ENCODE measurements around the gene DENR. TPM values are rescaled to one million over a fixed set of nuclear protein-coding genes. Genes with fewer than 3 reads are reported as not detected.

Gene DENR
- polyA plus RNA-seq, 3 donors: 82.7 to 94.2 (median 92.4) TPM

DNA sequence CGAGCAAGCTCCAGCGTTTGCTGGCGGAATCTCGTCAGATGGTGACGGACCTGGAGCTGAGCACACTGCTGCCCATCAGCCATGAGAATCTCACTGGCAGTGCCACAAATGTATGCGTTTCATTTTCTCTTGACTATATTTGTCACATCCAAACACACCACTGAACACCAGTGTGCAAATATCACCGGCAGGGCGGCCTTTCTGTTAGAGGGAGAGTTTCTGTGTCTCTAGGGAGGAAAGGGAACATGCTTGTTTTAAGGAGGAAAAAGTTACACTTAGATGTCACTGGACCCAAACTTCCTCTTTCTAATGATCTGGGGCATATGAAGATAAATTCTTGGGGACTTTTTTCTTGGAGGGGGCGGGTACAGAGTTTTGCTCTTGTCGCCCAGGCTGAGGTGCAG is 60.7 kb downstream of the DENR start:
- no peak for DNase-seq (ENCODE audit: low read depth in 3 of 3, low spot score in 2 of 3)

GRCh38 chr12:122819209-122819785 is 66.7 kb downstream of the DENR start:
- no peak for DNase-seq (ENCODE audit: low read depth in 3 of 3, low spot score in 2 of 3)

DNA sequence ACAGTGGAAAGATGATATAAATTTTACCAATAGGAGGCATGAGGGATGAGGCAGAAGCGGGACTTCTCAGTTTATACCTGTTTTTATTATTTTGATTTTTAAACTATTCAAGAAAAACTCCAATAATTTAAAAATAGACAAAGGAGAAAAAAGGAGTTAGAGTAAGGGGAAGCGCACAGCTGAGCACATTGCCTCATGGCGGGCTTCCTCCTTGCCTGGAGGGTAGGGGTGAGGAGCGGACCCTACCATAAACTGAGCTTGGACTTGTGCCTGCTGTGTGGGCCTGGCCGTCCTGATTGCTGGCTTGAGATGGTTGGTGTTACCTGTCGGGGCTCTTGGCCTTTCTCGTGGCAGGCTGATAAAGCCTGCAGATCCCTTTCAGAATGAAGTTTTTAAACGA is 67.5 kb downstream of the DENR start:
- no peak for DNase-seq (ENCODE audit: low read depth in 3 of 3, low spot score in 2 of 3)

Other genes with a start within 250 kb of the DENR start
- gene RSRC2, start 225.9 kb upstream of the DENR start, polyA plus RNA-seq (ENCODE audit: insufficient read length in 3 of 3): 100 to 1,000 TPM; 215 to 259 (median 225) TPM
- 10 to 100 TPM; 31.6 to 37.1 (median 32.3) TPM for gene KNTC1, start 225.6 kb upstream of the DENR start, polyA plus RNA-seq (ENCODE audit: insufficient read length in 3 of 3)
- gene HCAR2, start 49.5 kb upstream of the DENR start, polyA plus RNA-seq (ENCODE audit: insufficient read length in 3 of 3): under 1 TPM; 0.22 to 0.31 (median 0.24) TPM
- under 1 TPM; 0.18 to 0.28 (median 0.24) TPM for gene HCAR3, start 36.0 kb upstream of the DENR start, polyA plus RNA-seq (ENCODE audit: insufficient read length in 3 of 3)
- gene HCAR1, start 22.0 kb upstream of the DENR start, polyA plus RNA-seq (ENCODE audit: insufficient read length in 3 of 3): 1 to 10 TPM; 2.0 to 3.2 (median 2.4) TPM
- gene CCDC62, start 21.7 kb downstream of the DENR start, polyA plus RNA-seq (ENCODE audit: insufficient read length in 3 of 3): under 1 TPM; 0.21 to 0.49 (median 0.37) TPM
- 10 to 100 TPM; 54.6 to 56.9 (median 55.0) TPM for gene HIP1R, start 82.6 kb downstream of the DENR start, polyA plus RNA-seq (ENCODE audit: insufficient read length in 3 of 3)
- 10 to 100 TPM; 20.4 to 22.7 (median 21.1) TPM for gene VPS37B, start 143.3 kb downstream of the DENR start, polyA plus RNA-seq (ENCODE audit: insufficient read length in 3 of 3)
- 1 to 10 TPM; 5.1 to 5.8 (median 5.1) TPM for gene ABCB9, start 213.6 kb downstream of the DENR start, polyA plus RNA-seq (ENCODE audit: insufficient read length in 3 of 3)
- gene OGFOD2, start 222.4 kb downstream of the DENR start, polyA plus RNA-seq (ENCODE audit: insufficient read length in 3 of 3): 10 to 100 TPM; 12.0 to 13.9 (median 13.4) TPM
- gene ARL6IP4, start 227.9 kb downstream of the DENR start, polyA plus RNA-seq (ENCODE audit: insufficient read length in 3 of 3): 100 to 1,000 TPM; 165 to 178 (median 173) TPM

Measured in right renal cortex interstitium (tissue), 3 donors.